NCI-H1092 treated with DMSO at 0.1 percent for 48 hours (cell line): ENCODE measurements around the gene SH2D3C.

Source experiments
- DNase-seq: peaks from one replicate; lab custom pipeline; 2025; lab: John Stamatoyannopoulos, UW

SH2D3C gene

DNA sequence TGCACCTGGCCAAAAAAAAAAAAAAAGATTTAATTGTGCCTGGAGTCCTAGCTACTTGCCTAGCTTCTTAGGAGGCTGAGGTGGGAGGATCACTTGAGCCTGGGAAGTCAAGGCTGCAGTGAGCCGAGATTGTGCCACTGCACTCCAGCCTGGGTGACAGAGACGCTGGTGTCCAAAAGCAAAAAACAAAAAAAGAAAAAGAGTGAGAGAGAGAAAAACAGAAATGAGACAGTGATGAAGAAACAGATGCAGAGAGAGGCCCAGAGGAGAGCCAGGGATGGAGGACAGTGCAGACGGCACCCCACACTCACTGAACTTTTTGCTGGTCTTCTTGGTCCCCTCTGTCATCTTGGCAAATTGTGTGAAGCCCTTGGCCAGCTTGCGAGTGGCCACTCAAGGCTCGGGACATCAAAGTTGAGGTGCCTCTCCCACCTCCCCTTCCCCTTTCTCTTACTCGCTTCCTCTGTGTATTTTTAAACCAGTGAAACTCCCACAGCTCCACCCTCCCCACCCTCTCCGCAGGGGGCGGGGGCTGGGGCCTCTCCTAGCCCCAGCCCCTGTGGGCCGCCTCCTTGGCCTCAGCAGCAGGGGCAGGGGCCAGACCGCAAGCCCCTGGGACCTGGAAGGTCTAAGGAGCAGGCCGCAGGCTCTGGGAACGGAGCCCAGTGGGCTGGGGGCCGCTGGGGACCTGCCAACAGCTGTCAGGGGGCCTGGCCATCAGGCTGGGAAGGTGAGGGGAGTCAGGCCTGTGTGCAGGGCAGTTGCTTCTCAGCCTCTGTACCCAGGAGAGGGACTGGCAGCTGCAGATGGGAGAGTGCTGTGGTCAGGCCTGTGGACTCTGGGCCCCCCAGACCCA is at the start of gene SH2D3C:
Gene SH2D3C, minus strand, starts transcription at position 387 of the 856 bp plus-strand sequence. Its CDS starts 39 bp downstream, at position 348.
- no peak for DNase-seq

DNA sequence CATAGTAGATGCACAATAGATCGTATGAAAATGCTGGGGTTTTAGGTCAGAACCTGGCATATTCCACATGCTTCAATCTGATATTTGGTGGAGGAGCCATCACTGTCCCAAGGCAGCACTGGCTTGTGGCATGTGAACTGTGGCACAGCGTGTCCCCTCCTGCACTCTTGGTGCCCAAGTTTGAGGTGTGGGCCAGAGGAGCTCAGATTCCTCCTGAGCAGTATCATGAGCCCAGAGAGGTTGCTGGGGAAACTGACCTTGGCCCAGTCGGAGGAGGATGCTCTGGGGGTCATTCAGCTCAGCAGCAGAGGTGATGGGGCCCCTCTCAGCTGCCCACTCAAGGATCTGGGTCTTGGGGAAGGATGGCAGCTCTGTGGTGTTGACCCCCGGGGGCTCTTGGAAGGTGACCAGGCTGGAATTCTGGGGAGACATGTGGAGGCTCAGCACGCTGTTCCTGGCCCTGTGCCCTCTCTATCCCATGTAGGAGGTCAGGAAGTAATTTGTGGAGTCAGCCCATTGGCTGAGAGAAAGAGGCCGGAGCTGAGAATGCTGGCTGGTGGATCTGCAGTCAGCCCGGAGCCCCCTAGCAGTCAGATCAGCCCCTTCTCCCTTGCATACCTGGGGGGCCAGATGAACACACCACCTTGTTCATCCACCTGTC is 47.9 kb upstream of the SH2D3C start:
- DNase-seq: no peak

DNA sequence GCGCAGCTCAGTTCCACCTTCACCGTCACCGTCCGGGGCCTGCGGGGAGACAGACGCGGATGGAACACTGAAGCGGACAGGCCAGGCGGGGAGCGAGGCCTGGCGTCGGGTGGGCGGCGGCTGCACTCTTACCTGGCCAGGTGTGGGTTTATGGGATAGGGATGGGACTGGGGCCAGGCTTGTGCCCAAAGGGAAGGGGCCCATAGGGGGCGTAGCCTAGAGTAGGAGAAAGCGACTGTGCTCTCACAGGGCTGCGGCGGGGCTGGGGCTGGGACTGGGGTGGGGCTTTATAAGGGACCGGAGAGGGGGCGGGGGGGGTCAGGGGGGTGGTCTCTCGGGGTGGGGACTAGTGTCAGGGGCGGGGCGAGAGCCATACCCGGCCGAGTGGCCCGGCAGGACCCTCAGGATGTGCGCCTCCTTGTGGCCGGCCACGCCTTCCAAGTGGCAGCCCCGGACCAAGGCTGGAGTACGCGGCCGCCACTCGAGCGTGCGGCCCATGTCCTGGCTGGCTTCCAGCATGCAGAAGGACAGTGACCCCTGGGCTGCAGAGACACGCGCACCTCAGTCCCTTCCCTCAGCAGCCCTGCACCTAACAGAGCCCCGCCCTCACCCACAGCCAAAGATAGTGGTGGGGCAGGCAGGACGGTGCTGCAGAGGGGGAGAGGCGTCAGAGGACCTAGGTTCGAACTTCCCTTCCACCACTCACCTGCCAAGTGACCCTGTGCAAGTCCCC is 47.0 kb upstream of the SH2D3C start:
- DNase-seq: no peak

DNA sequence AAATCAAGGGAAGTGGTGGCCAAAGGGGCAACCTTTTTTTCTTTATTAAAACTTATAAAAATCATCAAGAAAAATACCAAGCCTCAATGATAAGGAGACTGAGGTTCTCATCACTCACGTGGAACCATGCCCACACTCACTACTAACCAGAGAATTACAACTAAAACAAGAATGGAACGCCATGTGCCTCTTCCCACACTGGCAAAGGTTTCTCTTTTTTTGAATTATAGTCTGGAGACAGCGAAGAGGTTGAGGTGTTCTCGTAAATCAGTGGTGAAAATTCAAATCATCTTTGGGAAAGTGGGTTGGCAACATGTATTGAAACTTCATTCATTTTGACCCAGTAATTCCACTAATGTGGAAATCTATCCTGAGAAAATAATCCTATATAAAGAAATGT is 43.6 kb upstream of the SH2D3C start:
- no peak for DNase-seq

DNA sequence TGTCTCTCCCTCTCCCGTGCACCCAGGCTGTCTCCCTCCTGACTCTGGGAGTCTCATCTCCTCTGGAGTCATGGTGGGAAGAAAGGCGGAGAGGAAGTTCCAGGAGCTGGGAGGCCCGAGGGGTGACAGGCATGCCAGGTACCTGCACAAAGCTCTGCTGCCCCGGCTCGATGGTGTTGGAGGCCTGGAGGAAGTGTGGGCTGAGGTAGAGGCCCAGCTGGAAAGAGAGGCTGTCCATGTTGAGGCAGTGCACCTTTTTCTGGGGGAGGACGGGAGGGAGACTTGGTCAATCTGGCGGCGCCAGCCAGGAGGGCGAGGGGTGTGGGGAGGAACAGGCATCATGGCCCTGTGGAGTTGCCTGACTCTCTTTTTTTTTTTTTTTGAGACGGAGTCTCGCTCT is 40.1 kb upstream of the SH2D3C start:
- DNase-seq: no peak

- DNase-seq: no peak
These were observed 39.5 kb upstream of the SH2D3C start for GRCh38 chr9:127817881-127818434.

GRCh38 chr9:127816728-127817127 is 38.3 kb upstream of the SH2D3C start:
- no peak for DNase-seq

DNA sequence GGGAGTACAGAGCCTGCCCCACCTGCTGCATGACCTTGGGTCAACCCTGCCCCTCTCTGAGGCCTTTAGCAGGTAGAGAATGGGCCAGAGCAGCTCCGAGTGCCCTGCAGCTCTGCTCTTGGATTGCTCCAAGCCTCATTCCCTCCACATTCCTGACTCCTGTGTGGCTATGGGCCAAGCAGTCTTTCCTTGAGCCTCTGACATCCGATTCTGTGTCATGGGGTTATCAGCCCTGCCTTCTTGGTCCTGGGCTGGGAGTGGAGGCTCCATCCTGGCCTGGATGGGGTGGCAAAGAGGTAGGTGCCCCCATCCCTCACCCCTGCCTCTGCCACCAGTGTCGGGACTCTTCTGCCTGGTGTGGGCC is 37.9 kb upstream of the SH2D3C start:
- no peak for DNase-seq

DNA sequence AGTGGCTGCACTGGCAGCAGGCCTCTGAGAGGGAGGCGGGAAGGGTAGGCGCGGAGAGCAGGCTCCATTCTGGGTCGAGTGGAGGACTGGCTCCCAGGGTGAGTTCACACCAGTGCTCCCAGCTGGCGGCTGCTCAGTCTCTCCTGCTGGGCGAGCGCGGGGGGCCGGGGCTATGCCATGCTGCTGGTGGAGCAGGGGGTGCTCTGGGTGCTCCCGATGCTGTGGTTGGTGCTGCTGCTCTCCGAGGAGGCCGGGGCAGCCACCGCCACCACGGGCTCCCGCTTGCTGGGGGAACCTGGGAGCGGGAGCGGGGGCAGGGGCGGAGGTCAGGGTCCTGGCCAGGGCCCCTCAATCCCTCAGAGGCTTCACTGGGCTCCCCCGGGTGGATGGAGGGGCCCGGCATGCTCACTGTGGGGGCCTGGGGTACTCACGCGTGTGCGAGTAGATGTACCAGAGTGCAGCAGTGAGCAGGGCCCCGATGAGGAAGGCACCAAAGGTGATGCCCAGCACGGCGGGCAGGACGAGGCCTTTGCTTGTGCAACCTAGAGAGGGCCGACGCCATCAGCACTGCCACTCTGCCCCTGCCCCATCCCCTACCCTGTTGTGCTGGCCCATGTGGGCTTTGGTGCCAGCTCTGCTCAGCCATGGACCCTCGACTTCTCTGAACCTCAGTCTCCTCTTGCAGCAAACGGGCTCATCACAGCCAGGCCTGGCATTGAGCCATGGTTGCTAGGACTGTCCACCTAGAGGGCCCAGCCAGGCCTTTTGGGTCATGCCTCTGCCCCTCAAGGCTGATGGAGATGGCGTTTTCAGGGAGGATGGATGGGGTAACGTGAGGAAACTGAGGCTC is 37.3 kb upstream of the SH2D3C start:
- no peak for DNase-seq

DNA sequence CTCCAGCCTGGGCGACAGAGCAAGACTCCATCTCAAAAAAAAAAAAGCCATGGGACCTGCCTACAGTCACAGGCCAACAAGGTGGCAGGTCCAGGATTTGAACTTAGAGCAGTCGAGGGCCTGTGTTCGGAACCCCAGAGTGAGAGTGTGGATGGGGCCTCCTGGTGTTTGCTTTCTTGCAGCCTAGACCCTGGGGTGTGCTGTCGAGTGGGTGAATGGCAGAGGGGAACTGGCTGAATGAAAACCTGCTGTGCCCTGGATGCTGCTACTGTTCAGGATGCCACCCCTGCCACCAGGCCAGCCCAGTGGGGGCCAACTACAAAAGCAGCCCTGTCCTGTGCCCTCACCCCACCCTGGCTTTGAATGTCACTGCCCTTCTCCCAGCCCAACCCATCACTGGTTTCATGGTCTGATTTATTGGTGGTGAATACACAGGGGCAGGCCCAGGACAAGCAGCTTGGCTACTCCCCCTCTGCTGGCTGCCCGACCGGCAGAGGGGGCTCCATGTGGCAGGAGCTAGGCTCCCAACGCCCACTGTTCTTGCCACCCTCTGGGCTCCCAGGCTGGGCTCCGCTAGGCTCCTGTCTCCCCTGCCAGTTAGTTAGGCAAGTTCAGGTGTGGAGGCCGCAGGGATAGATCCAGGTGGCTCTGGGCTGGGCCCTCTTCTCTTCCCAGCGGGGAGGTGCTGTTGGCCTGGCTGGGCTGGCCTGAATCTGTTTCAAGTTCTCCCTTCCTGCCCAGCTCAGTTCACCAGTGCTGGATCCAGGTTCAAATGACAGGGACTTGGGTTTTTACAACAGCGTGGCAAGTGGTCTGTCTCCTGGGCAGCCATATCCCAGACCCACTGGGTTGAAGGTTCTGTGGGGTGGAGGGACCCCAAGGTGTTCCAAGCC is 36.4 kb upstream of the SH2D3C start:
- DNase-seq: no peak

GRCh38 chr9:127813686-127814226 is 35.3 kb upstream of the SH2D3C start:
- DNase-seq: no peak

- DNase-seq: no peak
These were observed 34.6 kb upstream of the SH2D3C start for GRCh38 chr9:127812936-127813675.

DNA sequence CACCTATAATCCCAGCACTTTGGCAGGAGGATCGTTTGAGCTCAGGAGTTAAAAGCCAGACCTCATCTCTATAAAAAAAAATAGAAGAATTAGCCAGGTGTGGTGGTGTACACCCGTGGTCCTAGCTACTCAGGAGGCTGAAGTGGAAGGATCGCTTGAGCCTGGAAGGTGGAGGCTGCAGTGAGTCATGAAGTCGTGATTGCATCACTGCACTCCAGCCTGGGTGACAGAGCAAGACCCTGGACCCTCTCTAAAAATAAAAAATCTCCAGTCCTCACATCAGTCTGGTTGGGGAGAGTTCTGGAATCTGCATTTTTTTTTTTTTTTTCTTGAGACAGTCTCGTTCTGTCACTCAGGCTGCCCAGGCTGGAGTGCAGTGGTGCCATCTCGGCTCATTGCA is 33.5 kb upstream of the SH2D3C start:
- DNase-seq: no peak

DNA sequence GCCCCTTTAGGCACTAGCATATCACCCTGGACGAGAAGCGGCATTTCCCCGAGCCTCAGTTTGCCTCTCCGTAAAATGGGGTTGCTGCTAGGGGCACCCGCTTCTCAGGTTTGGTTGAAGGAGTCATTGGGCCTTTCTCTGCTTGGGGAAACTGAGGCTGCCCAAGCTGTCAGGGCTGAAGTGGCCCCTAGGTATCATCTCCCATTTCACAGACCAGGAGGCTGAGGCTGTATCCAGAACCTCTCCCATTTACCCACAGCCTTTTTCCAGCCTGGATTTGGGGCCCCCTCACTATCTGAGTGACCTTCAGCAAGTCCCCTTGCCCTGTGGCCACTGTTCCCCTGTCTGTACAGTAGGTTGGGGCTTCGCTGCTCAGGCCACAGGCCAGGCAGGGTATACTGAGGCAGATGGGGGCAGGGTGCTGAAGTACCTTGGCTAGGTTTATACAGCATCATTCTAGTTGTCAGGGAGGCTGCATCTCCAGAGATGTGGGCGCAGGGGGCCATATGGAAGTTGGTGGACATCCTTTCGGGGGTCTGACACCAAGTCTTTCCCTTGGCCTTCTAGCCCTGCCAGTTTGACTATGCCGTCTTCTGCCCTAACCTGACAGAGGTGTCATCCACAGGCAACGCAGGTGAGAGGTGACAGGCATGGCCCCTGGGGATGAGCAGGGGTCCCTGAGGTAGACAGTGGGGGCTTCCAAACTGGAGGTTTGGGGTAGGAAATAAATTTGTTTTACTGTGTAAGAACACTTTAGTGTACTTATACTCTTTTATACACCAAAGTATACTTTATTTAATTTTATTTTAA is 32.1 kb upstream of the SH2D3C start:
- DNase-seq: no peak

- DNase-seq: no peak
These were observed 31.3 kb upstream of the SH2D3C start for GRCh38 chr9:127809540-127810377.

DNA sequence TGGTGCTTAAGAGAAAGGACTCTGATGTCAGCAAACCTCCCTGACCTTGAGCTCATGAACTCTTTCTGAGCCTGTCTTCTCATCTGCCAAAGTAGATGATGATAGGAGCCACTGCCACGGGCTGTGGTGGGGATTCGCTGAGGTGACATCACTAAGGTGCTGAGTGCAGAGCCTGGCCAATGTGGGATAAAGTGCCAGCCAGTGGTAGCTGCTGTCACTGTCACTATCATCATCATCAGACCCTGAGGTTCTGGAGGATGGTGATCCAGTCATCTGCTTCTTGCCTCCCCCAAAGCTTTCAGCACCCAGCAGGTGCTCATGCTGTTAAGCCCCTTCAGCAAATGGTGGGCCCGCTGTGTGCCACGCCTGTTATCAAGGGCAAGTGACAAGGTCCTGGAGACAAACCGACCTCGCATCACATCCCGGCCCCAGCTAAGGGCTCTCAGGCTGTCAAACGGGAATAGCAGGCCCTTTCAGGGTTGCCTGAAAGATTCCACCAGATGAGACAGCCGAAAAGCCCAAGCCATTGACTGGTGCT is 30.6 kb upstream of the SH2D3C start:
- DNase-seq: no peak

DNA sequence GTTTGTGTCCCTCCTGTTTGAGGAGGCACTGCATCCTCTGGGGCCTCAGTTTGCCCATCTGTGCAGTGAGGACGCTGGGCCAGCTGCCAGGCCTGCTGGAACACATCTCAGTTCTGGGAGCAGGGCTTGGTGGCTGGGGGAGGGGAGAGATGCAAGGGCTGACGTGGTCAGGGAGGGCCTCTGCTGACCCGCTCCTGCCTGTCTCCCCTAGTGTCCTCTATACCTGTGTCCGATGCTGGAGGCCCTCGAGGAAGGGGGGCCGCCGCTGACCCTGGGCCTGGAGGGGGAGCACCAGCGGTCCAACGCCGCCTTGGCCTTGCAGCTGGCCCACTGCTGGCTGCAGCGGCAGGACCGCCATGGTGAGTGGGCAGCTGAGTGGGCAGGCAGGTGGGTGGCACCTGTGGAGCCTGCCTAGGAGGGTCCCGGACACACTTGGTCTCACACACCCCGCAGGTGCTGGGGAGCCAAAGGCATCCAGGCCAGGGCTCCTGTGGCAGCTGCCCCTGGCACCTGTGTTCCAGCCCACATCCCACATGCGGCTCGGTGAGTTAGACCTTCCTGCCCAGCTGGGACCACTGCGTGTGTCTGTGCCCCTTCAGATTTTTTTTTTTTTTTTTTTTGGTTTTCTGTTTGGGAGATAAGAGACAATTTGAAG is 30.0 kb upstream of the SH2D3C start:
- no peak for DNase-seq
